Mucosa of descending colon (tissue), 3 donors: ENCODE measurements around the gene P2RY14. TPM values are rescaled to one million over a fixed set of nuclear protein-coding genes. Genes with fewer than 3 reads are reported as not detected.
A peak's percentile ranks its signal among the peaks of the same experiment; 100 is the strongest.

Source experiments
- ATAC-seq: fragments of 200-7000 bp; cut with Tn5 transposase; one replicate; pipeline ENCODE4 v1.9.1; 2020; ENCODE audit warnings: mild to moderate bottlenecking, moderate library complexity
- DNase-seq, 3 donors: peaks; one replicate each; pipeline ENCODE4 v3.0.0-alpha.2; 2020
- H3K36me3 ChIP-seq: fragments of 200-600 bp; one replicate; pipeline ENCODE4 v1.8.0; 2021; ENCODE audit warnings: low read depth, mild to moderate bottlenecking
- H3K4me1 ChIP-seq: fragments of 200-600 bp; one replicate; pipeline ENCODE4 v1.8.0; 2021; ENCODE audit warnings: low read depth, mild to moderate bottlenecking
- H3K4me3 ChIP-seq: fragments of 200-600 bp; one replicate; pipeline ENCODE4 v1.8.0; 2021; ENCODE audit warnings: mild to moderate bottlenecking
- H3K9me3 ChIP-seq: fragments of 200-600 bp; one replicate; pipeline ENCODE4 v1.8.0; 2021; ENCODE audit warnings: mild to moderate bottlenecking
- intact Hi-C, 2 donors: fragments of 100-400 bp; cut with DNase I in 1 of 2; cut with micrococcal nuclease in 1 of 2; formaldehyde crosslinking; loops; one replicate each; pipeline versions ENCODE4 v1.11.0 to v1.11.1; 2022; cut with DNase I, micrococcal nuclease
- total RNA-seq, 3 donors: library from RNA; stranded (reverse); fragmentation: NEBNext Ultra II Directional in 2 of 3; extraction: Animal tissue kit (Norgen Biotek cat#: 25700) in 2 of 3; gene quantifications; one replicate each; pipeline versions ENCODE4 v1.2.1 to v1.2.4, GENCODE V29; 2021 to 2023
- TF ChIP-seq, protein P1 (sequence below): fragments of 200-600 bp; IDR thresholded peaks from one replicate; pipeline ENCODE4 v1.8.0; 2022; ENCODE audit warnings: antibody characterized with exemption, mild to moderate bottlenecking
- donor health status: DM: no; HTN: no; CAD: no; lungs with moderate emphysema.
- donor health status: DM: no; HTN: no; CAD: no.
- donor health status: DM: no; HTN: yes; CAD: no.

Gene P2RY14
- total RNA-seq, 3 donors from 2014 or later: 3.9 to 18.2 (median 4.4) TPM

DNA sequence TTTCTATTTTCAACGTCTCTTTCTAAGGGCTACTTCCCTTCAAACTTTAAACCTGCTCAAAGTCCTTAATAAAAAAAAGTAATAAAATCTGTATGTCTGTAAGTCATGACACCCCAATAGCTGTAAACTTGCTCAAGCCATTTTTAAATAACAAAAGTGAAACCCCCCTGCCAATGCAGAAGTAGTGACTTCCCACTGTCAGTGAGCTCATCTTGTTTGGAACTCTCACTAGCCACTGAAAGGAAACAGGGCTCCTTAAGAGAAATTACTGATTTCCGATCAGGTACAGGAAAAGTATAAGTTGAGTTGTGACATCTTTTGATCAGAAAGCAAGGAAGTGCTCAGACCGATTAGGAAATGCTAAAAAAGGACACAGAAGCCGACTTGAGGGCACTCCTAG lies 47.7 kb downstream of the P2RY14 start:
- intact Hi-C loops: no loop called here
- H3K4me1 ChIP-seq: peaks cover 10% of the 10 kb centered on the region
- no peak overlapping the region for H3K4me3 ChIP-seq
- ATAC-seq (no peak), DNase-seq (no peak)
- TF ChIP-seq, protein P1, sequence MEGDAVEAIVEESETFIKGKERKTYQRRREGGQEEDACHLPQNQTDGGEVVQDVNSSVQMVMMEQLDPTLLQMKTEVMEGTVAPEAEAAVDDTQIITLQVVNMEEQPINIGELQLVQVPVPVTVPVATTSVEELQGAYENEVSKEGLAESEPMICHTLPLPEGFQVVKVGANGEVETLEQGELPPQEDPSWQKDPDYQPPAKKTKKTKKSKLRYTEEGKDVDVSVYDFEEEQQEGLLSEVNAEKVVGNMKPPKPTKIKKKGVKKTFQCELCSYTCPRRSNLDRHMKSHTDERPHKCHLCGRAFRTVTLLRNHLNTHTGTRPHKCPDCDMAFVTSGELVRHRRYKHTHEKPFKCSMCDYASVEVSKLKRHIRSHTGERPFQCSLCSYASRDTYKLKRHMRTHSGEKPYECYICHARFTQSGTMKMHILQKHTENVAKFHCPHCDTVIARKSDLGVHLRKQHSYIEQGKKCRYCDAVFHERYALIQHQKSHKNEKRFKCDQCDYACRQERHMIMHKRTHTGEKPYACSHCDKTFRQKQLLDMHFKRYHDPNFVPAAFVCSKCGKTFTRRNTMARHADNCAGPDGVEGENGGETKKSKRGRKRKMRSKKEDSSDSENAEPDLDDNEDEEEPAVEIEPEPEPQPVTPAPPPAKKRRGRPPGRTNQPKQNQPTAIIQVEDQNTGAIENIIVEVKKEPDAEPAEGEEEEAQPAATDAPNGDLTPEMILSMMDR: no peak
- H3K9me3 ChIP-seq: no peaks in the 10 kb centered on the region
- H3K36me3 ChIP-seq: no peaks in the 10 kb centered on the region

DNA sequence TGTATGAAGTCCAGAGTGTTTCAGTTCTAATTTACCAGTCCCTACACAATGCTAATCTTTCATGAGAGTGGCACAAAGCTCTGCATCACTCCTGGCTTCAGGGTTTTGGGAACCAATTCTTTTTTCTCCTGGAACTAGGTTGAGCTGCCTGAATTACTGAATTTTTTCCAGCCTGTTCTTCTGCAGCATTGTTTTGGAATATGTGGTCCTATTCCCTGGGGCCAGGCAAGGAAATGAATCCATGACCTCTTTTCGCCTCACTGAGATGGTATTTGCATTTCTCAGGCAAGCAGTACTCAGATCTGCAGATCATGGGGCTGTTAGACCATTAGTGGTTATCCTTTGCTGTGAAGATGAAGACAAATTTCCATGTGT lies 49.7 kb downstream of the P2RY14 start:
- Histone ChIP-seq H3K9me3 (no peaks in the 10 kb centered on the region), H3K4me1 (peaks cover 10% of the 10 kb centered on the region), H3K36me3 (no peaks in the 10 kb centered on the region), H3K4me3 (no peak overlapping the region)
- ATAC-seq: peak; percentile 16
- TF ChIP-seq, protein P1: no peak
- intact Hi-C loops: loop anchor here (2.0 to 5.0 kb wide), 2 partner anchors 49 to 56 kb away; partner anchors contain the start of gene P2RY14 (in 1 of the 2)
- DNase-seq: no peak

GRCh38 chr3:151227807-151228665 lies 50.3 kb downstream of the P2RY14 start:
- H3K9me3 ChIP-seq: no peaks in the 10 kb centered on the region
- no peaks in the 10 kb centered on the region for H3K36me3 ChIP-seq
- ATAC-seq (peak; percentile 94), DNase-seq (peak in 2 of 3 donors; percentile 73 to 85)
- TF ChIP-seq, protein P1: peak; percentile 76
- intact Hi-C loops: loop anchor here (2.0 to 5.0 kb wide), 2 partner anchors 49 to 57 kb away; partner anchors contain the start of gene P2RY14 (in 1 of the 2)
- no peak overlapping the region for H3K4me3 ChIP-seq
- peaks cover 10% of the 10 kb centered on the region for H3K4me1 ChIP-seq

GRCh38 chr3:151227266-151227806 lies 51.0 kb downstream of the P2RY14 start:
- intact Hi-C loops: loop anchor here in 1 of 2 donors (5.0 kb wide), 1 partner anchor 50 kb away; the partner anchor contains the start of gene P2RY14
- no peak for DNase-seq
- Histone ChIP-seq H3K36me3 (no peaks in the 10 kb centered on the region), H3K4me1 (peaks cover 10% of the 10 kb centered on the region), H3K4me3 (no peak overlapping the region), H3K9me3 (no peaks in the 10 kb centered on the region)
- TF ChIP-seq, protein P1: no peak
- ATAC-seq: peak; percentile 21

DNA sequence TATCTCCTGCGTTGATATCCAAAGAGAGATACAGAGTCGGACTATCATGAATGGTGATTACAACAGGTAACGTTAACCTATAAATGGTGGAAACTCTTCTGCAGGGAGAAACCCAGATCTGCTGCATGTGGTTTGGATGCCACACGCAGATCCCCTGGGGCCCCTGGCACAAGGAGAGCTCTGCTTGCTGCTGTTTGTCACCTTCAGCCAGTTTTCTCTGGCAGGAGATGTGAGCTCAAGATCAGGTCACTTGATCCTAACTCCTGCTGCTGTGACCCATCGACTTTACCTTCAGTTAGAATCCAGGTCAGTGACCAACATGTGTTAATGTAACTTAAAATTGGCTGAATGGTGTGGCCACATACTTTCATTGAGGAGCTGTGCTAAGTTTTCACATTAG lies 51.5 kb downstream of the P2RY14 start:
- intact Hi-C loops: loop anchor here in 1 of 2 donors (5.0 kb wide), 1 partner anchor 50 kb away; the partner anchor contains the start of gene P2RY14
- ATAC-seq: no peak

More for the DNA sequence above, 51.5 kb downstream of the P2RY14 start:
- no peak overlapping the region for H3K4me3 ChIP-seq
- H3K9me3 ChIP-seq: no peaks in the 10 kb centered on the region
- H3K4me1 ChIP-seq: peaks cover 10% of the 10 kb centered on the region
- H3K36me3 ChIP-seq: no peaks in the 10 kb centered on the region
- DNase-seq: no peak
- TF ChIP-seq, protein P1: no peak
